PC-3 (cell line): ENCODE results near the gene C3orf22.

Experiments
- CTCF ChIP-seq: fragments of 300-600 bp; sonication (generic); conservative IDR thresholded peaks from 2 replicates; pipeline ENCODE4 v1.5.1; 2017; ENCODE audit warnings: antibody characterized with exemption, low read depth, mild to moderate bottlenecking, low read length
- EZH2 ChIP-seq: fragments of 300-600 bp; sonication (generic); IDR thresholded peaks from one replicate; pipeline ENCODE4 v1.6.1; 2017; ENCODE audit warnings: antibody characterized with exemption, mild to moderate bottlenecking, low read length; ENCODE audit not compliant: unreplicated experiment

DNA sequence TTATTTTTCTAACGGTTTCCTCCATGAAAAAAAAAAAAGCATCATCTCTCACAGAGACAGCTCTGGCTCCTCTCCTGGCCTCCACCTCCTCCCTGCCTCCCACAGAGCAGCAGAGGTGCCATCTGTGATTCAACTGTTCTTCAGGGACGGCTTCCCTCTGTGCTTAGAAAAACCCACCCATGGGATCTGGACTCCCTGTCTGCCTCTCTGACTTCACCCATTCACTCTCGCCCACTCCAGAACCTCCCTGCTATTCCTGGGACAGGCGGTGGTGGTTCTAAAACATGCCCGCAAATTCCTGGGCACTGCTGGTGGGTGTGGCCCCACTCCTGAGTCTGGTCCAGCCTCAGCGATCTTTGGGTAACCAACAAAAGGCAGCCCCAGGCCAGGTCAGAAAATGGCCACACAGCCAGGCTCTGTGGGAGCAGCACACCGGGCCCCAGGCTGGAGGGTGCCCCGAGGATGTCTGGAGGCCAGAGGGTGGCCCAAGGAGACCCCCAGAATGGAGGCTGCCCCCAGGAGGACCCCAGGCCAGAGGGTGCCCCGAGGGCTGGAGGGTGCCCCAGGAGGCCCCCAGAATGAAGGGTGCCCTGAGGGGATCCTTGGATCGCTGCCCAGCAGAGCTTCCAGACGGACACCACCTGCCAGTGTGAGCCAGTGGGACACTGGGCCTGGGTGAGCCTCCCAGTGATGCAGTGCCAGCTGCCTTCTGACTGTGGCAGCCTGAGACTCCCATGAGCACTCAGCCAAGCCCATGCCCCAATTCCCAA lies 37.4 kb downstream of the C3orf22 start:
- TF ChIP-seq CTCF (no peak), EZH2 (no peak)
